ENCODE data around the gene NPAS3.

Gene NPAS3

GRCh38 chr14:33814010-33814409, 875.3 kb downstream of the NPAS3 start:
- DNase-seq = no peak

DNA sequence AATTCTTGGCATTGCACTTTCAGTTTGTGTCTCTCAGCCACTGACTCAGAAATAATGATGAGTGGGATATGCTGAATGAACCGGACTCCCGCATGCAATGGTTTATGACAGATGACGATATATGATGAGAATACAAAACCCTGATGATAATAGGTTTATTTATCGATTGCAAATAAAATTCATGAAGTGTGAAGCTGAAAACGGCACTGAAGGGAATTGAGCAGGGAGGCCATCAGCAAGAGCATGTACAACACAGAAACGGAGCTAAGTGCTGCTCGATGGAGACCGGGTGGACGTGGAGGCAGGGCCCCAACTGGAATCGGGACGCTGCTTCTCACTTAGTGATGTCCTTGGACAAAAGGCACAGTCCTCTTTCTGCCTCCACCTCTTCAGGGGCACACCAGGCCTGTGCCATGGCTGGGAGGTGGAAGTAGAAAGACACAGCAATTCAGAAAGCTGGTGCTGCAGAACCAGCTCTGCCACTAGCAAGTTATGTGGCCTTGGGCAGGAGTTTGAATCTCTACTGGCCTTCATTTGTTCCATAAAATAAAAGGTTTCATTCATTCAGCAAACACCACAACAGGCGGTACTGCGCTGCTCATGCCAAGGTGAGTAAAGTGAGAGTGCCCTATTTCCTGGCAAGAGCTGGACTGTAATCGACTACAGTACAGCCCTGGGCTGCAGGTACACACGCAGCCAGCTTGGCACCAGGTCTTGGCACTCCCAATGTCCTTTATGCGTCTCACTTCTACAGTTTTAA, 895.2 kb downstream of the NPAS3 start:
- DNase-seq = no peak

GRCh38 chr14:33834466-33835260, 896.0 kb downstream of the NPAS3 start:
- DNase-seq = no peak

DNA sequence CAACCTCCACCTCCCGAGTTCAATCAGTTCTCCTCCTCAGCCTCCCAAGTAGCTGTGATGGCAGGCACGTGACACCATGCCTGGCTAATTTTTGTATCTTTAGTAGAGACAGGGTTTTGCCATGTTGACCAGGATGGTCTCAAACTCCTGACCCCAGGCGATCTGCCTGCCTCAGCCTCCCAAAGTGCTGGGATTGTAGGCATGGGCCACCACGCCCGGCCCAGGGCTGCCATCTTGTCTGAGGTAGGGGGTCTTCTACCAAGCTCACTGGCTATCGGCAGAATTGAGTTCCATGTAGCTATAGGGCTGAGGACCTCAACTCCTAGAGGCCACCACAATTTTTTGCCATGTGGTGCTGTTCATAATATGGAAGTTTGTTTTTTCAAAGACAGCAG, 896.6 kb downstream of the NPAS3 start:
- no peak for DNase-seq

GRCh38 chr14:33835677-33836076, 897.0 kb downstream of the NPAS3 start:
- DNase-seq = no peak

DNA sequence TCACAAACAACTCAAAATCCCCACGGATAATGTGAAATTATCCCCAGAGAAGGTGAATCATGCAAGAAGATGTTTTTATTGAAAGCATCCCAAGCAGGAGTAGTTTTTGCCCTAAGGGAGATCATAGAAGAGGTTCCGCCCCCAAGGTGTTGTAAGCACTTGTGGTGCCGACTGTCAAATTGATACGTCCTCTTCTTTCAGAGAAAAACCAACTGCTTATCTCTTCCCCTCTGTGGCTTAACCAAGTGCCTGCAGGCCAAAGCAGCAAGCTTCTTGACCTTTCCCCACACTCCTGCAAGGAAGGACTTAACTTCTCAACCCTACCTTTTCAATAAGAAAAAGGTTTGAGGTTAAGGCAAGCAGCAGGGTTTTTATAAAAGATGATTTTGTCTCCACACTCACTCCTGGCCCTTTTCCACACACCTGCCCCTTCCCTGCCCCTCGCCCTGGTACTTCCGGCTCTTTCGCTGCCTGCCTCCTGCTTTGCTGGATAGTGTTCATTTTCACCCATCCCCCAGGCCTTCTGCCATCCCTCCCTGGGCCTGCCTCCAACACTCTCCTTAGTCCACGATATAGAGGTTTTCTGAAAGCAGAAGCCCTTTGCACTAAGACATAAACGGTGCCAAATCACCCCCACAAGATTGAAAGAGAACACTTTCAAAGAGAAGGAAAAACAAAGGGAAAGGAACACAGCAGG, 897.7 kb downstream of the NPAS3 start:
- no peak for DNase-seq

GRCh38 chr14:33836900-33837577, 898.4 kb downstream of the NPAS3 start:
- DNase-seq = no peak

DNA sequence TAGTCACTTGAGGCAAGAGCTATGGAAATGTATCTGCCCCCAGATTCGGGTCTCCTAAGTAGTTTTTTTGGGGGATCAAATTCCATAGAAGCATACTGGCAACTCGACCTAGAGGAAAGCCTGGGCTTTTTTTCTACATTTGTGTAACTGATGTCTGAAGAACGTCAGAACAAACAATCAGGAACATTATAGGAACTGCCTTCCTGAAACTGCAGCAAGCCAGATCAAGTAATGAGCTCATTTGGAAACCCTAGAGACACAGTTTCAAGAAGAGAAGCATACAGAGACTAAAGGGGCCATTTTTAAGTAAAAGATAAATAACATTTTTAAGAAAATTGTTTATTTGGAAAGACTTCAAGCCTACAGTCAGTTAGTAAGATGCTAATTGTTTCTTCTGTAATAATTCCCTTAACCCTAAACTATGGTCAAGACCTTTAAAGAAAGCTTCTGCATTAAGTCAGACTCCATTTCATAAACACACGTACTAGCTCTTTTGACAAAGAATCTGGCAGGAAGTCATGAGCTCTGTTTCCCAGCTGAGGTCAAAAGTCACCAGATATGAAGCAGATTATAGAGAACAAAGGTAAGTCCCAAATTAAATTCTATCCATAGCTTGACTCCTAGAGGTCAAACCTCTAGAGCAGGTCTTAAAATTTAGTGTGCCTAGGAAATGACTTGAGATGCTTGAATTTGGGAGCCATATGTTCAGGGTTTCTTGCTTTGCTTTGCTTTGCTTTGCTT, 899.4 kb downstream of the NPAS3 start:
- DNase-seq = no peak

DNA sequence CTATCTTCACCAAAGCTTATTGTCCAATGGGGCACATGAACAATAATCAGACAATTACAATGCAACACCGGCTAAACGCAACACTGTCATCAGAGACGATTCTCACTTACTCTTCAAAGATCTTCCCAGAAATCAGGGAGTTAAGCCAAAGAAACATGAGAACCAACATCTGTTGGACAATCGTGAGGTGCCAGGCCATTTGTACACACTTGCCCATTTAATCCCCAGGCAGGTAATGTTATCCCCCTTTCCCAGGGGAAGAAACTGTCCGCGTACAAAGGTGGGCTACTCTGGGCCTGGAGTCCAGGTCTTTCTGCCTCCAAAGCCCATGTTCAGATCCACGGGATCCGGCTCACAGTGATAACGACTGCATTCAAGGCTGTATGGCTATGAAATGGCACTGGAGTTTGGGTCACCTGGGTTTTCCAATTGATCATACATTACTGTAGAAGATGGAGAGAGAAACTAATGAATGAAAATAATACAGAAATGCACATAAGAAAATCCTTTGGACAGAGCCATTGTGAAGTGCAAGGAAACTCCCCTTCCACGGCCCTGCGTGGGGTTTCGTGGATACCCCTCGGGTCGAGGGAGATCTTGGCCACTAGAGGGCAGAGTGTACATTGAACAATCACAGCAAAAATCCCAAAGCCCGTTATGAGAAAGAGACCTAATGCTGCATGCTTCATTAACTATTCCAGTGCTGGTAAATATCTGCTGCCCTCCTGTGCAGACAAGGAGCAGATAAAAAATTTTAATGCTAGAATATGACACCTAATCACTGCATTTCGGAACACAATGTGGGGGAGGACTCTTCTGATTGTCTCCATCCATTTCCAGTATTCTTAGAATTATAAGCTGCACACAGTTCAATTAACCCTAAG, 900.8 kb downstream of the NPAS3 start:
- peak; percentile 48 for DNase-seq

GRCh38 chr14:33840797-33841196, 902.1 kb downstream of the NPAS3 start:
- no peak for DNase-seq

- no peak for DNase-seq
Observed at GRCh38 chr14:33842299-33842698, 903.6 kb downstream of the NPAS3 start.

DNA sequence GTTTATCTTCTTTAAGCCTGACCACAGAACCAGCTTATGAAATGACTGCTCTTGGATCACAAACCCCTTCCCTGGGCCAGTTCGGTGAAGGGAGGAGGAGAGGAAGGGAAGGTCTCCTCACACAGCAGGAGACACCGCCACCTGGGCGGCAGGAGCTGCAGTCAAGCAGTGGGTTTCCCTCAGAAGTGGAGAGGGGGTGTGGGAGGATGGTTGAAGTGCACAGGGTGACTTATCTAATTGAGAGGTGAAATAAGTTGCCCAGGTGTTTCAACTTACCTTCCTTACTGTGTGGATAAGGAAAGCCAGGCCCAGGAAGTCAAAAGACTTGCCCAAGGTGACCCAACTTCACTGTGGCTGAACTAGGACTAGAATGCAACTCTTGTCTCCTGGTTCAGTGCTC, 905.4 kb downstream of the NPAS3 start:
- DNase-seq = no peak

- DNase-seq = no peak
Observed at GRCh38 chr14:33846100-33846824, 907.6 kb downstream of the NPAS3 start.

- no peak for DNase-seq
Observed at GRCh38 chr14:33847066-33847465, 908.4 kb downstream of the NPAS3 start.

DNA sequence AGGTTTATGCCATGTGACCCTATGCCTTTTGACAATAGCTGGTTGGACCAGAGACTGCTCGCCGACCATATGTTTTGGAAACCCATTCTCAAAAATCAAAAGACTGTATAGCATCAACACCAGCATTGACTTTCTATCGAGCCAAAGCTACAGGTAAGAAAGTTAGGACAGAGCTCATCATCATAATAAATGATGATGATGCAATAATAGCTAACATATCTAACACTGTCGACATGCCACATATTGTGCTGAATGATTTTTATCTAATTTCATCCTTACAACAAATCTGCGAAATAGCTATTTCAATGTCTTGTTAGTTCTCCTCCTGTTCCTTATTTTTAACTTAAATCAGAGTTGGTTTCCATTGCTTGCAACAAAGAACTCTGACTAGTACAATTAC, 909.3 kb downstream of the NPAS3 start:
- DNase-seq = no peak

GRCh38 chr14:33848706-33849454, 910.2 kb downstream of the NPAS3 start:
- DNase-seq = peak; percentile 22

- DNase-seq = no peak
Observed at GRCh38 chr14:33849455-33849801, 910.7 kb downstream of the NPAS3 start.

DNA sequence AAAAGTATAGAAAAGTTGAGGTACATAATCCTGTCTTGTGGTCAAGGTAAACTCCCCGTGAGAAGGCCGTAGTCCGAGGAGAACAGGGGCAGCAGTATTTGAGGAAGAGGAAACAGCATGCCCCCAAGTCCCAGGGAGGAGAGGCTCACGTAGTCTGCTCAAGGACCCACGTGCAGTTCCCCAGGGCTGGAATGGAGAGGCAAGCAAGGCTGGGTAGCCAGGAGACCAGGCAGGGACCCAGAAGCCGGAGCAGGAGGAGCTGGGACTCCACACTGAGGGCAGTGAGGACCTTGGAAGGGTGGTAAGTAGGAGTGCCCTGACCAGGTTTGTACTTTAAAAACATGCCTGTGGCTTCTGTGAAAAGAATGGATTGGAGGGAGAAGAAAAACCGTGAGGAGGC, 912.1 kb downstream of the NPAS3 start:
- no peak for DNase-seq

DNA sequence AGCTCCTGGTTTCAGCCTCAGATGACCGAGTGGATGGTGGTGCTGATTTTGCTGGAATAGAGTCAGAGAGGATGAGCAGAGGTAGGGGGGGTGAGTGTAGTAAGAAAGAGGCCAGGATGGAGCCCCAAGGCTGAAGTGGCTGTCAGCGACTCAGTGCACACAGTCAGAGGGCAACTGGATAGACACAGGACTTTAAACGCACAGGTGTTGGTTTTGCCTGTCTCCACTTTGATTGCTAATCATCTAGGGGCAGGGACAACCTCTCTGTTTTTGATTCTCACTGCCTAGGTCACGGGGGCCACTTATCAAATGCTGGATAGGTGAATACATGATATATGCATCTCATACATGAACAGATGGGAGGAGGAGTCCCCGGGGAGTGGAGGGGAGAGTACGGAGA, 912.7 kb downstream of the NPAS3 start:
- no peak for DNase-seq

GRCh38 chr14:33851931-33852330, 913.3 kb downstream of the NPAS3 start:
- DNase-seq = no peak

Data from activated CD4-positive, alpha-beta T cell treated with anti-CD3 and anti-CD28 coated beads, Interleukin-2, amount 50 U/mL, for 16 hours (primary cell).